Astrocyte (in vitro differentiated cells and primary cell): ENCODE measurements around the gene PTPN13. TPM values are rescaled to one million over a fixed set of nuclear protein-coding genes. Genes with fewer than 3 reads are reported as not detected.

Experiments
- DNase-seq: peaks from one replicate; pipeline ENCODE4 v3.0.0-alpha.2; 2010; ENCODE audit warnings: low read depth
- FAIRE-seq: peaks from 2 replicates; lab custom pipeline; 2011; peaks lifted over from hg19 to GRCh38; lab: Jason Lieb, UNC
- H2AFZ ChIP-seq: 2 replicates; pipeline ENCODE4 v1.6.0; 2012; ENCODE audit warnings: low read depth, low read length, inconsistent platforms
- H3K27ac ChIP-seq: 2 replicates; pipeline ENCODE4 v1.5.1; 2011; ENCODE audit warnings: low read depth, low read length, inconsistent platforms
- H3K27me3 ChIP-seq: 2 replicates; pipeline ENCODE4 v1.6.0; 2011; ENCODE audit warnings: low read length, inconsistent platforms; ENCODE audit not compliant: insufficient read depth
- H3K36me3 ChIP-seq: 2 replicates; pipeline ENCODE4 v1.5.1; 2011; ENCODE audit warnings: low read length, inconsistent platforms; ENCODE audit not compliant: insufficient read depth
- H3K4me1 ChIP-seq: 2 replicates; pipeline ENCODE4 v1.5.1; 2011; ENCODE audit warnings: low read length, inconsistent platforms; ENCODE audit not compliant: insufficient read depth
- H3K4me2 ChIP-seq: 2 replicates; pipeline ENCODE4 v1.6.0; 2012; ENCODE audit warnings: low read length, inconsistent platforms
- H3K4me3 ChIP-seq: 2 replicates; pipeline ENCODE4 v1.5.1; 2011; ENCODE audit warnings: low read depth, mild to moderate bottlenecking, low read length, inconsistent platforms; ENCODE audit not compliant: insufficient read depth
- H3K79me2 ChIP-seq: 2 replicates; pipeline ENCODE4 v1.6.0; 2012; ENCODE audit warnings: mild to moderate bottlenecking, low read length, inconsistent platforms; ENCODE audit not compliant: insufficient read depth
- H3K9ac ChIP-seq: 2 replicates; pipeline ENCODE4 v1.6.0; 2012; ENCODE audit warnings: mild to moderate bottlenecking, low read length, inconsistent platforms
- H3K9me3 ChIP-seq: 2 replicates; pipeline ENCODE4 v1.5.1; 2012; ENCODE audit warnings: low read depth, mild to moderate bottlenecking, low read length, inconsistent platforms; ENCODE audit not compliant: insufficient read depth
- H4K20me1 ChIP-seq: 2 replicates; pipeline ENCODE4 v1.6.0; 2012; ENCODE audit warnings: low read length, inconsistent platforms; ENCODE audit not compliant: insufficient read depth
- H3K27ac Mint-ChIP-seq: one replicate; pipeline ENCODE4 v1.8.0; 2021; ENCODE audit warnings: mild to moderate bottlenecking, mixed read lengths; ENCODE audit not compliant: unreplicated experiment
- H3K27me3 Mint-ChIP-seq: one replicate; pipeline ENCODE4 v1.8.0; 2021; ENCODE audit warnings: low read depth, mixed read lengths; ENCODE audit not compliant: unreplicated experiment
- H3K36me3 Mint-ChIP-seq: one replicate; pipeline ENCODE4 v1.8.0; 2021; ENCODE audit warnings: low read depth, mixed read lengths; ENCODE audit not compliant: unreplicated experiment
- H3K4me1 Mint-ChIP-seq: one replicate; pipeline ENCODE4 v1.8.0; 2021; ENCODE audit warnings: low read depth, mixed read lengths; ENCODE audit not compliant: unreplicated experiment
- H3K4me3 Mint-ChIP-seq: one replicate; pipeline ENCODE4 v1.8.0; 2021; ENCODE audit warnings: mild to moderate bottlenecking, moderate library complexity, mixed read lengths; ENCODE audit not compliant: unreplicated experiment
- H3K9me3 Mint-ChIP-seq: one replicate; pipeline ENCODE4 v1.8.0; 2021; ENCODE audit warnings: mild to moderate bottlenecking, mixed read lengths; ENCODE audit not compliant: unreplicated experiment
- EZH2 ChIP-seq: IDR thresholded peaks from 2 replicates; pipeline ENCODE4 v1.6.1; 2012; ENCODE audit warnings: mild to moderate bottlenecking, low read length, inconsistent platforms; ENCODE audit not compliant: insufficient read depth
- total RNA-seq: library from RNA; stranded (reverse); gene quantifications from 2 replicates; pipeline ENCODE4 v1.2.1, GENCODE V29; 2021
- TF ChIP-seq, protein P1 (sequence below): IDR thresholded peaks from 2 replicates; pipeline ENCODE4 v1.5.1; 2011; ENCODE audit warnings: low read depth, mild to moderate bottlenecking, inconsistent platforms, low read length, moderate library complexity; ENCODE audit not compliant: insufficient read depth

PTPN13 gene
- total RNA-seq, 1 donor from 2014 or later: 46.2 TPM

DNA sequence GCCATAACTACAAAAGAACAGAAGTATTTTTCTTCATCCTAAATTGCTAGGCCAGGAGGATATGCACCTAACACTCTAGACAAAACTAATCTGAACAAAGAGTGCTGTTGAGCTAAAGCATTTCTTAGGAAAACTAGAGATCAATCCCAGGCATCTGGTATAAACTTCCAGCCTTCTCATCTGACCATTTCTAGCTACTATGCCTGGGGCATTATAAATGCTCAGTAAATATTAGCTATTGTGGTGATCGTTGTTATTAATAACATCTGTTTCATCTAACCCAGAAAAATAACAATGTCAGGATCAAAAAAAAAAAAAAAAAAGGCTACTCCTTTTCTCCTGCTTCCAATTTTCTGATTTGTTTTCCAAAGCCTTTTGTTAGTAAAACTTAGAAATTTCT is 262.8 kb downstream of the PTPN13 start:
- no peak for FAIRE-seq
- no peaks in the 10 kb centered on the region for H3K9me3 Mint-ChIP-seq
- H2AFZ ChIP-seq: no peak overlapping the region

DNA sequence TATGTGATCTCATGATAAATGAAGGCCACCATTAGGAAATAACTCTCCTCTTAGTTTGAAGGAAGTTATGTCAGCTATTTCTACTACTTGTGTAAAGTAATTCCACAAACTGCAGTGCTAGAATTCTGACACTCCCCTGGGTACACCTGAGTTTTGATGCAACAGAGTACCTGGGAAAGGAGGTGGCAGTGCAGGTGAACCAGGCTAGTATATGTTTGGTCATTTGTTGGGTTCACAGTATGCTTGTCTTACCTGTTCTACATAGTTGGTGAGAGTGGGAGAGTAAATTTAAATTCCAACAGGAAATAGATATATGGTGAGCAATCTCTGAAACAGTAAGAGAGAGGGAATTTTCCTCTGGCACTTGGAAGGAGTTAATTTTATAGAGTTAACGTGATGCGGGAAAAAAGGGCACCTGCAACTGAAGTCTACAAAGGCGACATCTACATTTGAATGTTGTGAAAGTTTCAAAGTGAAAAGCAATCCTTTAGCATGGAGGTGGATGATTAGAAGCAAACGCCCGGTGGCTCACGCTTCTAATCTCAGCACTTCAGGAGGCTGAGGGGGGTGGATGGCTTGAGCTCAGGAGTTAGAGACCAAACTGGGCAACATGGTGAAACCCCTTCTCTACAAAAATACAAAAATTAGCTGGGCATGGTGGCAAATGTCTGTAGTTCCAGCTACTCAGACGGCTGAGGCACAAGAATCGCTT is 263.4 kb downstream of the PTPN13 start:
- Mint-ChIP-seq H3K9me3 (no peaks in the 10 kb centered on the region), H3K4me1 (peaks cover 12% of the 10 kb centered on the region), H3K27me3 (peaks cover 2% of the 10 kb centered on the region), H3K4me3 (peak overlapping the region; percentile 0), H3K27ac (no peak overlapping the region), H3K36me3 (no peaks in the 10 kb centered on the region)
- H3K4me1 ChIP-seq: no peaks in the 10 kb centered on the region
- no peak overlapping the region for H2AFZ ChIP-seq
- no peaks in the 10 kb centered on the region for H3K36me3 ChIP-seq
- no peak overlapping the region for H3K4me3 ChIP-seq
- H4K20me1 ChIP-seq: no peaks in the 10 kb centered on the region
- no peaks in the 10 kb centered on the region for H3K79me2 ChIP-seq
- H3K27me3 ChIP-seq: no peaks in the 10 kb centered on the region
- no peak overlapping the region for H3K27ac ChIP-seq
- H3K4me2 ChIP-seq: no peak overlapping the region
- DNase-seq: no peak
- H3K9me3 ChIP-seq: no peaks in the 10 kb centered on the region
- no peak for FAIRE-seq
- TF ChIP-seq EZH2: no peak
- TF ChIP-seq, protein P1, sequence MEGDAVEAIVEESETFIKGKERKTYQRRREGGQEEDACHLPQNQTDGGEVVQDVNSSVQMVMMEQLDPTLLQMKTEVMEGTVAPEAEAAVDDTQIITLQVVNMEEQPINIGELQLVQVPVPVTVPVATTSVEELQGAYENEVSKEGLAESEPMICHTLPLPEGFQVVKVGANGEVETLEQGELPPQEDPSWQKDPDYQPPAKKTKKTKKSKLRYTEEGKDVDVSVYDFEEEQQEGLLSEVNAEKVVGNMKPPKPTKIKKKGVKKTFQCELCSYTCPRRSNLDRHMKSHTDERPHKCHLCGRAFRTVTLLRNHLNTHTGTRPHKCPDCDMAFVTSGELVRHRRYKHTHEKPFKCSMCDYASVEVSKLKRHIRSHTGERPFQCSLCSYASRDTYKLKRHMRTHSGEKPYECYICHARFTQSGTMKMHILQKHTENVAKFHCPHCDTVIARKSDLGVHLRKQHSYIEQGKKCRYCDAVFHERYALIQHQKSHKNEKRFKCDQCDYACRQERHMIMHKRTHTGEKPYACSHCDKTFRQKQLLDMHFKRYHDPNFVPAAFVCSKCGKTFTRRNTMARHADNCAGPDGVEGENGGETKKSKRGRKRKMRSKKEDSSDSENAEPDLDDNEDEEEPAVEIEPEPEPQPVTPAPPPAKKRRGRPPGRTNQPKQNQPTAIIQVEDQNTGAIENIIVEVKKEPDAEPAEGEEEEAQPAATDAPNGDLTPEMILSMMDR: no peak
- no peak overlapping the region for H3K9ac ChIP-seq

More for the DNA sequence above, 262.8 kb downstream of the PTPN13 start:
- Mint-ChIP-seq H3K36me3 (no peaks in the 10 kb centered on the region), H3K4me3 (no peak overlapping the region), H3K4me1 (peaks cover 12% of the 10 kb centered on the region), H3K27me3 (peaks cover 2% of the 10 kb centered on the region), H3K27ac (no peak overlapping the region)
- Histone ChIP-seq H3K4me2 (no peak overlapping the region), H4K20me1 (no peaks in the 10 kb centered on the region), H3K79me2 (no peaks in the 10 kb centered on the region), H3K36me3 (no peaks in the 10 kb centered on the region), H3K9ac (no peak overlapping the region), H3K4me3 (no peak overlapping the region), H3K27me3 (no peaks in the 10 kb centered on the region), H3K9me3 (no peaks in the 10 kb centered on the region), H3K4me1 (no peaks in the 10 kb centered on the region), H3K27ac (no peak overlapping the region)
- no peak for TF ChIP-seq EZH2
- TF ChIP-seq, protein P1: no peak
- DNase-seq: no peak

Other genes with a start within 250 kb of the PTPN13 start
- gene MAPK10, start 234.3 kb upstream of the PTPN13 start, total RNA-seq: 4.6 and 7.5 TPM in 2 replicates